Raji (cell line): ENCODE results near the gene PHLDA3.

Source experiments
- POLR2A ChIP-seq: IDR thresholded peaks from 2 replicates; pipeline ENCODE4 v1.6.1; 2011; ENCODE audit warnings: low read depth, low read length, control low read depth; ENCODE audit not compliant: insufficient read depth

PHLDA3 gene

GRCh38 chr1:201460814-201461644, 8.0 kb downstream of the PHLDA3 start:
- TF ChIP-seq POLR2A, result no peak

- TF ChIP-seq POLR2A, result no peak
Measured at GRCh38 chr1:201459775-201460174, 9.2 kb downstream of the PHLDA3 start.

- TF ChIP-seq POLR2A, result no peak
Measured at GRCh38 chr1:201459052-201459451, 9.9 kb downstream of the PHLDA3 start.

- no peak for TF ChIP-seq POLR2A
Measured at GRCh38 chr1:201457508-201457960, 11.5 kb downstream of the PHLDA3 start.

GRCh38 chr1:201456499-201457309, 12.3 kb downstream of the PHLDA3 start:
- TF ChIP-seq POLR2A, result no peak

GRCh38 chr1:201455098-201455497, 13.9 kb downstream of the PHLDA3 start:
- no peak for TF ChIP-seq POLR2A

GRCh38 chr1:201454608-201455007, 14.4 kb downstream of the PHLDA3 start:
- TF ChIP-seq POLR2A, result no peak

GRCh38 chr1:201452866-201453265, 16.1 kb downstream of the PHLDA3 start:
- no peak for TF ChIP-seq POLR2A

- TF ChIP-seq POLR2A, result no peak
Measured at GRCh38 chr1:201450721-201451291, 18.2 kb downstream of the PHLDA3 start.

- TF ChIP-seq POLR2A, result no peak
Measured at GRCh38 chr1:201448990-201449389, 20.0 kb downstream of the PHLDA3 start.

- TF ChIP-seq POLR2A, result no peak
Measured at GRCh38 chr1:201447903-201448871, 20.8 kb downstream of the PHLDA3 start.

GRCh38 chr1:201445310-201445709, 23.7 kb downstream of the PHLDA3 start:
- TF ChIP-seq POLR2A, result no peak

- TF ChIP-seq POLR2A, result no peak
Measured at GRCh38 chr1:201444792-201445191, 24.2 kb downstream of the PHLDA3 start.

- TF ChIP-seq POLR2A, result no peak
Measured at GRCh38 chr1:201443747-201444146, 25.2 kb downstream of the PHLDA3 start.
